H9 (cell line): Measurements from ENCODE around the gene OTOGL. TPM values are rescaled to one million over a fixed set of nuclear protein-coding genes. Genes with fewer than 3 reads are reported as not detected.

Source experiments
- DNase-seq: peaks from one replicate; pipeline ENCODE4 v3.0.0-alpha.2; 2017
- H2AFZ ChIP-seq: one replicate; pipeline ENCODE4 v1.6.1; 2013; ENCODE audit warnings: mild to moderate bottlenecking, low read length, control low read depth, moderate library complexity
- H2AK5ac ChIP-seq: 2 replicates; pipeline ENCODE4 v1.6.1; 2013; ENCODE audit warnings: low read length, control low read depth, mixed read lengths; ENCODE audit not compliant: insufficient read length
- H2BK120ac ChIP-seq: one replicate; pipeline ENCODE4 v1.6.1; 2013; ENCODE audit warnings: low read depth, mild to moderate bottlenecking, low read length, control low read depth, inconsistent platforms; ENCODE audit not compliant: poor library complexity, severe bottlenecking
- H2BK12ac ChIP-seq: 2 replicates; pipeline ENCODE4 v1.6.1; 2013; ENCODE audit warnings: low read length, control low read depth, mixed read lengths, low read depth; ENCODE audit not compliant: insufficient read length
- H2BK15ac ChIP-seq: 2 replicates; pipeline ENCODE4 v1.6.1; 2013; ENCODE audit warnings: low read depth, low read length, control low read depth
- H2BK20ac ChIP-seq: one replicate; pipeline ENCODE4 v1.6.1; 2013; ENCODE audit warnings: low read depth, mild to moderate bottlenecking, low read length, control low read depth, inconsistent platforms; ENCODE audit not compliant: poor library complexity, severe bottlenecking
- H2BK5ac ChIP-seq: 2 replicates; pipeline ENCODE4 v1.6.1; 2013; ENCODE audit warnings: low read length, control low read depth, mixed read lengths; ENCODE audit not compliant: insufficient read length
- H3K14ac ChIP-seq: 2 replicates; pipeline ENCODE4 v1.6.1; 2013; ENCODE audit warnings: low read length, control low read depth; ENCODE audit not compliant: insufficient read depth
- H3K18ac ChIP-seq: 2 replicates; pipeline ENCODE4 v1.6.1; 2013; ENCODE audit warnings: low read depth, mild to moderate bottlenecking, mixed read lengths, low read length, control low read depth; ENCODE audit not compliant: insufficient read length
- H3K23ac ChIP-seq: 2 replicates; pipeline ENCODE4 v1.6.1; 2013; ENCODE audit warnings: low read length, control low read depth, mixed read lengths, low read depth; ENCODE audit not compliant: insufficient read length
- H3K23me2 ChIP-seq: 2 replicates; pipeline ENCODE4 v1.6.1; 2013; ENCODE audit warnings: low read depth, mild to moderate bottlenecking, mixed read lengths, low read length, control low read depth; ENCODE audit not compliant: insufficient read length, poor library complexity, severe bottlenecking
- H3K27ac ChIP-seq: 2 replicates; pipeline ENCODE4 v1.5.1; 2013; ENCODE audit warnings: low read length, control low read depth, mixed read lengths, low read depth; ENCODE audit not compliant: insufficient read length
- H3K27me3 ChIP-seq: 2 replicates; pipeline ENCODE4 v1.6.1; 2013; ENCODE audit warnings: low read length, control low read depth, inconsistent platforms; ENCODE audit not compliant: insufficient read depth
- H3K4ac ChIP-seq: 2 replicates; pipeline ENCODE4 v1.6.1; 2013; ENCODE audit warnings: low read depth, mild to moderate bottlenecking, control low read depth, inconsistent platforms, low read length, moderate library complexity
- H3K4me1 ChIP-seq: 2 replicates; pipeline ENCODE4 v1.6.1; 2013; ENCODE audit warnings: low read length, control low read depth, inconsistent platforms; ENCODE audit not compliant: insufficient read depth
- H3K4me2 ChIP-seq: 2 replicates; pipeline ENCODE4 v1.6.1; 2013; ENCODE audit warnings: low read length, control low read depth, mixed read lengths; ENCODE audit not compliant: insufficient read length, insufficient read depth
- H3K56ac ChIP-seq: 2 replicates; pipeline ENCODE4 v1.6.1; 2013; ENCODE audit warnings: low read depth, mild to moderate bottlenecking, mixed read lengths, low read length, control low read depth; ENCODE audit not compliant: insufficient read length
- H3K79me1 ChIP-seq: 2 replicates; pipeline ENCODE4 v1.6.1; 2013; ENCODE audit warnings: low read depth, mild to moderate bottlenecking, moderate library complexity, low read length, control low read depth, inconsistent platforms; ENCODE audit not compliant: insufficient read depth, poor library complexity, severe bottlenecking
- H3K79me2 ChIP-seq: 2 replicates; pipeline ENCODE4 v1.6.1; 2013; ENCODE audit warnings: low read length, control low read depth, inconsistent platforms; ENCODE audit not compliant: insufficient read depth
- H3K9ac ChIP-seq: 2 replicates; pipeline ENCODE4 v1.6.1; 2013; ENCODE audit warnings: low read length, control low read depth, mixed read lengths; ENCODE audit not compliant: insufficient read length; ENCODE audit errors: extremely low read depth
- H3K9me3 ChIP-seq: one replicate; pipeline ENCODE4 v1.6.1; 2013; ENCODE audit warnings: low read depth, low read length, inconsistent platforms; ENCODE audit not compliant: control insufficient read depth
- H3T11ph ChIP-seq: one replicate; pipeline ENCODE4 v1.6.1; 2013; ENCODE audit warnings: mild to moderate bottlenecking, low read length, control low read depth, inconsistent platforms
- H4K20me1 ChIP-seq: one replicate; pipeline ENCODE4 v1.6.1; 2013; ENCODE audit not compliant: control insufficient read depth, insufficient read length, insufficient read depth
- H4K5ac ChIP-seq: 2 replicates; pipeline ENCODE4 v1.6.1; 2013; ENCODE audit warnings: low read depth, mild to moderate bottlenecking, mixed read lengths, low read length, control low read depth; ENCODE audit not compliant: insufficient read length
- H4K8ac ChIP-seq: replicated peaks from 2 replicates; pipeline ENCODE4 v1.6.1; 2013; ENCODE audit warnings: low read length, control low read depth, mixed read lengths, low read depth; ENCODE audit not compliant: insufficient read length
- H4K91ac ChIP-seq: 2 replicates; pipeline ENCODE4 v1.6.1; 2013; ENCODE audit warnings: low read depth, mild to moderate bottlenecking, moderate library complexity, mixed read lengths, low read length, control low read depth; ENCODE audit not compliant: insufficient read length
- H3K27ac Mint-ChIP-seq, 3 experiments: 2 replicates in 2 of 3; 3 replicates in 1 of 3; pipeline ENCODE4 v1.8.0; 2020 to 2021; ENCODE audit warnings: mixed read lengths in 3 of 3, mild to moderate bottlenecking in 1 of 3, moderate library complexity in 1 of 3
- H3K27me3 Mint-ChIP-seq: 2 replicates; pipeline ENCODE4 v1.8.0; 2021; ENCODE audit warnings: low read depth, mild to moderate bottlenecking, moderate library complexity, mixed read lengths
- H3K36me3 Mint-ChIP-seq, 3 experiments: 2 replicates in 2 of 3; 3 replicates in 1 of 3; pipeline ENCODE4 v1.8.0; 2020 to 2021; ENCODE audit warnings: low read depth in 3 of 3, mixed read lengths in 3 of 3; ENCODE audit not compliant: insufficient read depth in 1 of 3
- H3K4me1 Mint-ChIP-seq, 2 experiments: 2 replicates each; pipeline ENCODE4 v1.8.0; 2020; ENCODE audit warnings: mixed read lengths in 2 of 2
- H3K4me3 Mint-ChIP-seq, 2 experiments: 2 replicates in 1 of 2; 3 replicates in 1 of 2; pipeline ENCODE4 v1.8.0; 2020 to 2021; ENCODE audit warnings: mild to moderate bottlenecking in 2 of 2, mixed read lengths in 2 of 2, moderate library complexity in 1 of 2
- H3K9me3 Mint-ChIP-seq, 2 experiments: 2 replicates in 1 of 2; 3 replicates in 1 of 2; pipeline ENCODE4 v1.8.0; 2020; ENCODE audit warnings: mild to moderate bottlenecking in 2 of 2, mixed read lengths in 2 of 2, moderate library complexity in 1 of 2
- total RNA-seq: library from RNA; stranded (reverse); gene quantifications from 2 replicates; pipeline ENCODE4 v1.2.1, GENCODE V29; 2021
- TF ChIP-seq, protein P1 (sequence below): fragments of 200-600 bp; sonication (generic); conservative IDR thresholded peaks from 3 replicates; pipeline ENCODE4 v1.8.0; 2021; ENCODE audit warnings: antibody characterized with exemption, mild to moderate bottlenecking

Gene OTOGL
- total RNA-seq, 1 experiment from 2014 or later: 0.11 TPM

- Mint-ChIP-seq H3K27ac (no peak overlapping the region), H3K9me3 (no peaks in the 10 kb centered on the region), H3K27me3 (no peaks in the 10 kb centered on the region), H3K4me3 (no peak overlapping the region), H3K36me3 (no peaks in the 10 kb centered on the region), H3K4me1 (peaks cover 0 to 9% of the 10 kb centered on the region in 2 experiments; a peak in 2 of 4 replicates)
- no peak overlapping the region for H2BK120ac ChIP-seq
- H3K4me2 ChIP-seq: no peak overlapping the region
- no peak overlapping the region for H3K27ac ChIP-seq
- no peak overlapping the region for H3K56ac ChIP-seq
- no peaks in the 10 kb centered on the region for H3K27me3 ChIP-seq
- no peak overlapping the region for H3K4ac ChIP-seq
- H2AK5ac ChIP-seq: no peak overlapping the region
- no peak overlapping the region for H2BK12ac ChIP-seq
- DNase-seq: no peak
- no peak overlapping the region for H3K18ac ChIP-seq
- no peaks in the 10 kb centered on the region for H4K20me1 ChIP-seq
- no peak overlapping the region for H4K8ac ChIP-seq
- H3K23ac ChIP-seq: no peak overlapping the region
- no peak overlapping the region for H2AFZ ChIP-seq
- H3K79me2 ChIP-seq: no peaks in the 10 kb centered on the region; the same call in 1 of the 2 replicates
- no peak overlapping the region for H3T11ph ChIP-seq
- H3K14ac ChIP-seq: no peak overlapping the region
- H3K9ac ChIP-seq: no peak overlapping the region
- no peak overlapping the region for H4K91ac ChIP-seq
- no peaks in the 10 kb centered on the region for H3K79me1 ChIP-seq
- H2BK20ac ChIP-seq: no peak overlapping the region
- H3K9me3 ChIP-seq: no peaks in the 10 kb centered on the region
- H3K4me1 ChIP-seq: no peaks in the 10 kb centered on the region
- H3K23me2 ChIP-seq: no peaks in the 10 kb centered on the region
- no peak overlapping the region for H2BK5ac ChIP-seq
- TF ChIP-seq, protein P1, sequence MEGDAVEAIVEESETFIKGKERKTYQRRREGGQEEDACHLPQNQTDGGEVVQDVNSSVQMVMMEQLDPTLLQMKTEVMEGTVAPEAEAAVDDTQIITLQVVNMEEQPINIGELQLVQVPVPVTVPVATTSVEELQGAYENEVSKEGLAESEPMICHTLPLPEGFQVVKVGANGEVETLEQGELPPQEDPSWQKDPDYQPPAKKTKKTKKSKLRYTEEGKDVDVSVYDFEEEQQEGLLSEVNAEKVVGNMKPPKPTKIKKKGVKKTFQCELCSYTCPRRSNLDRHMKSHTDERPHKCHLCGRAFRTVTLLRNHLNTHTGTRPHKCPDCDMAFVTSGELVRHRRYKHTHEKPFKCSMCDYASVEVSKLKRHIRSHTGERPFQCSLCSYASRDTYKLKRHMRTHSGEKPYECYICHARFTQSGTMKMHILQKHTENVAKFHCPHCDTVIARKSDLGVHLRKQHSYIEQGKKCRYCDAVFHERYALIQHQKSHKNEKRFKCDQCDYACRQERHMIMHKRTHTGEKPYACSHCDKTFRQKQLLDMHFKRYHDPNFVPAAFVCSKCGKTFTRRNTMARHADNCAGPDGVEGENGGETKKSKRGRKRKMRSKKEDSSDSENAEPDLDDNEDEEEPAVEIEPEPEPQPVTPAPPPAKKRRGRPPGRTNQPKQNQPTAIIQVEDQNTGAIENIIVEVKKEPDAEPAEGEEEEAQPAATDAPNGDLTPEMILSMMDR: no peak
- no peak overlapping the region for H2BK15ac ChIP-seq
- H4K5ac ChIP-seq: no peak overlapping the region
These were observed 42.5 kb upstream of the OTOGL start for GRCh38 chr12:80056845-80057244.
